Adrenal gland (tissue), 12 donors: ENCODE measurements around the gene REEP1. TPM values are rescaled to one million over a fixed set of nuclear protein-coding genes. Genes with fewer than 3 reads are reported as not detected.
A peak's percentile ranks its signal among the peaks of the same experiment; 100 is the strongest.

ENCODE experiments used
- DNase-seq, 7 donors: peaks; one replicate each; pipeline ENCODE4 v3.0.0-alpha.2; 2019 to 2020
- H3K27ac ChIP-seq, 5 donors: fragments of 200-600 bp; sonication (generic) in 4 of 5; 1 replicate in 3 of 5; 2 replicates in 2 of 5; pipeline versions ENCODE4 v1.5.1 to v1.8.0; 2016 to 2020; ENCODE audit warnings: mild to moderate bottlenecking in 1 of 5
- H3K27me3 ChIP-seq: fragments of 200-600 bp; 2 replicates; pipeline ENCODE4 v1.8.0; 2021
- H3K36me3 ChIP-seq, 2 donors: fragments of 200-600 bp; replicated peaks in 1 of 2; 1 replicate in 1 of 2; 2 replicates in 1 of 2; pipeline versions ENCODE4 v1.5.1 to v1.8.0; 2018 to 2022
- H3K4me1 ChIP-seq, 2 donors: fragments of 200-600 bp; replicated peaks in 1 of 2; 1 replicate in 1 of 2; 2 replicates in 1 of 2; pipeline versions ENCODE4 v1.5.1 to v1.8.0; 2018 to 2021
- H3K4me3 ChIP-seq, 4 donors: fragments of 200-600 bp; sonication (generic) in 3 of 4; one replicate each; pipeline ENCODE4 v1.5.1; 2016 to 2018
- H3K9me3 ChIP-seq, 3 donors: fragments of 200-600 bp; sonication (generic) in 1 of 3; replicated peaks in 1 of 3; 1 replicate in 2 of 3; 2 replicates in 1 of 3; pipeline versions ENCODE4 v1.5.1 to v1.8.0; 2016 to 2021
- CTCF ChIP-seq, 6 experiments: fragments of 450-650 bp in 4 of 6; fragments of 200-600 bp in 2 of 6; sonication (generic) in 1 of 6; IDR thresholded peaks; 1 replicate in 5 of 6; 2 replicates in 1 of 6; pipeline versions ENCODE4 v1.5.1 to v1.8.0; 2016 to 2021; ENCODE audit warnings: antibody characterized with exemption in 6 of 6, mild to moderate bottlenecking in 2 of 6, moderate library complexity in 1 of 6
- POLR2A ChIP-seq, 2 donors: fragments of 450-650 bp; IDR thresholded peaks; one replicate each; pipeline ENCODE4 v1.6.1; 2017; ENCODE audit warnings: antibody characterized with exemption in 2 of 2, mild to moderate bottlenecking in 2 of 2, moderate library complexity in 1 of 2
- WGBS, 4 donors: extraction: QIAGEN DNeasy Blood & Tissue Kit in 2 of 4; methylation state at CpG; one replicate each; pipeline versions ENCODE4 v1.1.5 to v1.1.7; 2013 to 2017; 5-methylcytosine and 5-hydroxymethylcytosine counted together
- intact Hi-C, 2 donors: fragments of 100-400 bp; cut with DNase I; formaldehyde crosslinking; loops; one replicate each; pipeline versions ENCODE4 v1.14.1 to v1.15.0; 2022 to 2023
- polyA plus RNA-seq, 3 donors: library from polyadenylated mRNA; stranded (reverse); fragments of 200-250 nt in 2 of 3; fragments of 350-450 nt in 1 of 3; fragmentation: Illumina TruSeq in 1 of 3; extraction: RNeasy Lipid Tissue Mini Kit (QIAGEN cat#74804) in 1 of 3; gene quantifications; one replicate each; pipeline ENCODE4 v1.2.3, GENCODE V29; 2013 to 2014
- total RNA-seq, 9 donors: library from RNA; depleted of rRNA in 4 of 9; stranded (reverse); fragments of >200 nt in 4 of 9; fragments of 120-200 nt in 1 of 9; fragmentation: NEBNext Ultra II Directional in 1 of 9; extraction: Animal tissue kit (Norgen Biotek cat#: 25700) in 1 of 9; gene quantifications; one replicate each; pipeline versions ENCODE4 v1.1.0 to v1.2.4, GENCODE V29; 2013 to 2023
- donor health status: healthy with polysubstance abuse.
- donor health status: Bipolar disorder and iron deficiency.
- donor health status: DM: yes; HTN: yes; CAD: no.
- donor health status: DM: no; HTN: no; CAD: no.
- donor health status: DM: no; HTN: no; CAD: no.
- donor health status: DM: yes; HTN: yes; CAD: no.

The REEP1 gene
- total and polyA plus RNA-seq, 12 donors = 0.36 to 9.3 (median 3.1) TPM

GRCh38 chr2:86275962-86276361, 61.5 kb downstream of the REEP1 start:
- Histone ChIP-seq H3K4me1 (peaks cover 0 to 8% of the 10 kb centered on the region in 2 donors), H3K27ac (no peak overlapping the region), H3K36me3 (no peaks in the 10 kb centered on the region), H3K4me3 (no peak overlapping the region), H3K27me3 (no peaks in the 10 kb centered on the region), H3K9me3 (peaks cover 0 to 9% (median 0%) of the 10 kb centered on the region in 3 donors)
- no peak for TF ChIP-seq CTCF (IDR thresholded peaks at IDR 0.05)
- TF ChIP-seq POLR2A (IDR thresholded peaks at IDR 0.05) = no peak
- DNase-seq = no peak
- intact Hi-C loops = no loop called here
- 93 to 98% (median 96%) methylated on average over 3 of the region's 3 CpGs for WGBS, 4 donors

- H3K27ac ChIP-seq = no peak overlapping the region
- no peak for TF ChIP-seq POLR2A (IDR thresholded peaks at IDR 0.05)
- TF ChIP-seq CTCF (IDR thresholded peaks at IDR 0.05) = no peak
- H3K36me3 ChIP-seq = no peaks in the 10 kb centered on the region
- H3K4me3 ChIP-seq = no peak overlapping the region
- no peak for DNase-seq
- peaks cover 0 to 8% of the 10 kb centered on the region in 2 donors for H3K4me1 ChIP-seq
- intact Hi-C loops = no loop called here
- H3K9me3 ChIP-seq = peaks cover 0 to 14% (median 0%) of the 10 kb centered on the region in 3 donors
- 64 to 90% (median 83%) methylated on average over 4 of the region's 4 CpGs for WGBS, 4 donors
- no peaks in the 10 kb centered on the region for H3K27me3 ChIP-seq
These were observed 62.0 kb downstream of the REEP1 start for GRCh38 chr2:86275384-86275799.

GRCh38 chr2:86274918-86275275, 62.5 kb downstream of the REEP1 start:
- DNase-seq = peak in 4 of 7 donors; percentile 26 to 37 (median 30)
- H3K27me3 ChIP-seq = no peaks in the 10 kb centered on the region
- peaks cover 0 to 8% of the 10 kb centered on the region in 2 donors for H3K4me1 ChIP-seq
- peak overlapping the region in 2 of 5 donors; percentile 6 to 49 for H3K27ac ChIP-seq
- WGBS, 4 donors = 89 to 98% (median 94%) methylated on average over 3 of the region's 3 CpGs
- peaks cover 0 to 15% (median 0%) of the 10 kb centered on the region in 3 donors for H3K9me3 ChIP-seq
- H3K36me3 ChIP-seq = no peaks in the 10 kb centered on the region
- H3K4me3 ChIP-seq = no peak overlapping the region
- TF ChIP-seq POLR2A (IDR thresholded peaks at IDR 0.05) = no peak
- TF ChIP-seq CTCF (IDR thresholded peaks at IDR 0.05) = no peak
- intact Hi-C loops = no loop called here

GRCh38 chr2:86274265-86274917, 63.0 kb downstream of the REEP1 start:
- H3K9me3 ChIP-seq = peaks cover 0 to 15% (median 0%) of the 10 kb centered on the region in 3 donors
- H3K36me3 ChIP-seq = no peaks in the 10 kb centered on the region
- DNase-seq = peak in 2 of 7 donors; percentile 16 to 27
- H3K4me1 ChIP-seq = peaks cover 0 to 8% of the 10 kb centered on the region in 2 donors
- TF ChIP-seq CTCF (IDR thresholded peaks at IDR 0.05) (no peak), POLR2A (IDR thresholded peaks at IDR 0.05) (no peak)
- 56 to 64% (median 58%) methylated on average over 5 of the region's 5 CpGs for WGBS, 4 donors
- H3K27me3 ChIP-seq = no peaks in the 10 kb centered on the region
- intact Hi-C loops = no loop called here
- peak overlapping the region in 2 of 5 donors; percentile 6 to 49 for H3K27ac ChIP-seq
- no peak overlapping the region for H3K4me3 ChIP-seq
